Hippocampal formation (tissue), 2 donors: Measurements from ENCODE around the gene GREB1L.
"Not testable (repeated sequence)": the region's sequence is repeated elsewhere in the genome, so short reads cannot be mapped to it uniquely, and the experiment has no call there.

ENCODE experiments used
- DNase-seq, 2 donors: peaks; one replicate each; lab custom pipeline; 2025; lab: John Stamatoyannopoulos, UW

The GREB1L gene

GRCh38 chr18:21366896-21367295 lies 124.9 kb downstream of the GREB1L start:
- no peak for DNase-seq

GRCh38 chr18:21369146-21369545 lies 127.1 kb downstream of the GREB1L start:
- no peak for DNase-seq

GRCh38 chr18:21369597-21369996 lies 127.6 kb downstream of the GREB1L start:
- DNase-seq = not testable (repeated sequence)

- no peak for DNase-seq
Measured at GRCh38 chr18:21383031-21383430, 141.0 kb downstream of the GREB1L start.

GRCh38 chr18:21386523-21387240 lies 144.7 kb downstream of the GREB1L start:
- no peak for DNase-seq

GRCh38 chr18:21387886-21388285 lies 145.9 kb downstream of the GREB1L start:
- no peak for DNase-seq

- no peak for DNase-seq
Measured at GRCh38 chr18:21389283-21389682, 147.3 kb downstream of the GREB1L start.

- DNase-seq = no peak
Measured at GRCh38 chr18:21389903-21390302, 147.9 kb downstream of the GREB1L start.

- no peak for DNase-seq
Measured at GRCh38 chr18:21391074-21391673, 149.1 kb downstream of the GREB1L start.

- DNase-seq = no peak
Measured at GRCh38 chr18:21393986-21394385, 152.0 kb downstream of the GREB1L start.

GRCh38 chr18:21398121-21398520 lies 156.1 kb downstream of the GREB1L start:
- no peak for DNase-seq

- no peak for DNase-seq
Measured at GRCh38 chr18:21402272-21402671, 160.2 kb downstream of the GREB1L start.

GRCh38 chr18:21404426-21404825 lies 162.4 kb downstream of the GREB1L start:
- no peak for DNase-seq

- DNase-seq = no peak
Measured at GRCh38 chr18:21406116-21406515, 164.1 kb downstream of the GREB1L start.

- no peak for DNase-seq
Measured at GRCh38 chr18:21408681-21409080, 166.6 kb downstream of the GREB1L start.

- no peak for DNase-seq
Measured at GRCh38 chr18:21433436-21433835, 191.4 kb downstream of the GREB1L start.

GRCh38 chr18:21439431-21439846 lies 197.4 kb downstream of the GREB1L start:
- DNase-seq = no peak

GRCh38 chr18:21441670-21442069 lies 199.6 kb downstream of the GREB1L start:
- DNase-seq = no peak

GRCh38 chr18:21443776-21444464 lies 201.9 kb downstream of the GREB1L start:
- no peak for DNase-seq

GRCh38 chr18:21444465-21445212 lies 202.6 kb downstream of the GREB1L start:
- peak; percentile 6 to 58 for DNase-seq

- DNase-seq = no peak
Measured at GRCh38 chr18:21448299-21448698, 206.3 kb downstream of the GREB1L start.
